Neural crest cell (in vitro differentiated cells): ENCODE results near the gene CTAGE9. TPM values are rescaled to one million over a fixed set of nuclear protein-coding genes. Genes with fewer than 3 reads are reported as not detected.

Source experiments
- DNase-seq: peaks from one replicate; pipeline ENCODE4 v3.0.0; 2021; ENCODE audit warnings: low read depth, mixed read lengths, low spot score
- H3K27ac Mint-ChIP-seq: one replicate; pipeline ENCODE4 v1.8.0; 2021; ENCODE audit warnings: mild to moderate bottlenecking, mixed read lengths; ENCODE audit not compliant: unreplicated experiment
- H3K27me3 Mint-ChIP-seq: 2 replicates; pipeline ENCODE4 v1.8.0; 2021; ENCODE audit warnings: low read depth, mild to moderate bottlenecking, mixed read lengths
- H3K36me3 Mint-ChIP-seq: 2 replicates; pipeline ENCODE4 v1.8.0; 2021; ENCODE audit warnings: low read depth, mild to moderate bottlenecking, mixed read lengths
- H3K4me1 Mint-ChIP-seq: 2 replicates; pipeline ENCODE4 v1.8.0; 2021; ENCODE audit warnings: mixed read lengths
- H3K4me3 Mint-ChIP-seq: one replicate; pipeline ENCODE4 v1.8.0; 2021; ENCODE audit warnings: mild to moderate bottlenecking, mixed read lengths
- H3K9me3 Mint-ChIP-seq: 2 replicates; pipeline ENCODE4 v1.8.0; 2021; ENCODE audit warnings: mixed read lengths
- CTCF ChIP-seq: fragments of 200-600 bp; sonication (generic); conservative IDR thresholded peaks from 2 replicates; pipeline ENCODE4 v1.5.0; 2021; ENCODE audit warnings: antibody characterized with exemption, mild to moderate bottlenecking
- total RNA-seq: library from RNA; stranded (reverse); gene quantifications from 2 replicates; pipeline ENCODE4 v1.2.1, GENCODE V29; 2021

The CTAGE9 gene
- total RNA-seq, 1 donor from 2014 or later, result not detected

- Mint-ChIP-seq H3K27me3 (no peaks in the 10 kb centered on the region), H3K4me3 (no peak overlapping the region), H3K9me3 (no peaks in the 10 kb centered on the region), H3K36me3 (no peaks in the 10 kb centered on the region), H3K27ac (no peak overlapping the region), H3K4me1 (no peaks in the 10 kb centered on the region)
- DNase-seq, result no peak
- TF ChIP-seq CTCF, result no peak
Measured at GRCh38 chr6:131688286-131688685, 22.5 kb downstream of the CTAGE9 start.

GRCh38 chr6:131687022-131687421 is 23.8 kb downstream of the CTAGE9 start:
- no peaks in the 10 kb centered on the region for H3K4me1 Mint-ChIP-seq
- no peaks in the 10 kb centered on the region for H3K27me3 Mint-ChIP-seq
- no peaks in the 10 kb centered on the region for H3K9me3 Mint-ChIP-seq
- H3K4me3 Mint-ChIP-seq, result no peak overlapping the region
- no peaks in the 10 kb centered on the region for H3K36me3 Mint-ChIP-seq
- TF ChIP-seq CTCF, result no peak
- DNase-seq, result no peak
- H3K27ac Mint-ChIP-seq, result no peak overlapping the region

GRCh38 chr6:131685266-131685780 is 25.5 kb downstream of the CTAGE9 start:
- Mint-ChIP-seq H3K36me3 (no peaks in the 10 kb centered on the region), H3K9me3 (peaks cover 2% of the 10 kb centered on the region), H3K4me3 (no peak overlapping the region), H3K4me1 (no peaks in the 10 kb centered on the region), H3K27me3 (no peaks in the 10 kb centered on the region), H3K27ac (no peak overlapping the region)
- no peak for DNase-seq
- no peak for TF ChIP-seq CTCF

- H3K9me3 Mint-ChIP-seq, result peaks cover 2% of the 10 kb centered on the region
- H3K27ac Mint-ChIP-seq, result no peak overlapping the region
- peaks cover 2% of the 10 kb centered on the region for H3K4me1 Mint-ChIP-seq
- H3K36me3 Mint-ChIP-seq, result no peaks in the 10 kb centered on the region
- no peak for TF ChIP-seq CTCF
- H3K27me3 Mint-ChIP-seq, result no peaks in the 10 kb centered on the region
- H3K4me3 Mint-ChIP-seq, result no peak overlapping the region
- DNase-seq, result no peak
Measured at GRCh38 chr6:131683479-131683878, 27.3 kb downstream of the CTAGE9 start.

- no peak for DNase-seq
- Mint-ChIP-seq H3K9me3 (peaks cover 2% of the 10 kb centered on the region), H3K27ac (no peak overlapping the region), H3K36me3 (no peaks in the 10 kb centered on the region), H3K4me3 (no peak overlapping the region), H3K27me3 (no peaks in the 10 kb centered on the region), H3K4me1 (peaks cover 10% of the 10 kb centered on the region)
- TF ChIP-seq CTCF, result no peak
Measured at GRCh38 chr6:131682442-131682841, 28.4 kb downstream of the CTAGE9 start.

- peaks cover 2% of the 10 kb centered on the region for H3K9me3 Mint-ChIP-seq
- no peak overlapping the region for H3K4me3 Mint-ChIP-seq
- peaks cover 10% of the 10 kb centered on the region for H3K4me1 Mint-ChIP-seq
- no peak for TF ChIP-seq CTCF
- no peak for DNase-seq
- H3K27ac Mint-ChIP-seq, result no peak overlapping the region
- no peaks in the 10 kb centered on the region for H3K36me3 Mint-ChIP-seq
- H3K27me3 Mint-ChIP-seq, result no peaks in the 10 kb centered on the region
Measured at GRCh38 chr6:131681585-131681984, 29.2 kb downstream of the CTAGE9 start.
